HepG2 (cell line): ENCODE measurements around the gene CALML6. TPM values are rescaled to one million over a fixed set of nuclear protein-coding genes. Genes with fewer than 3 reads are reported as not detected.
A peak's percentile ranks its signal among the peaks of the same experiment; 100 is the strongest.

ENCODE experiments used
- ARHGAP35 ChIP-seq: sonication (generic); formaldehyde crosslinking; IDR thresholded peaks from 2 replicates; pipeline ENCODE4 v1.9.0; 2022; ENCODE audit warnings: mild to moderate bottlenecking, inconsistent platforms, moderate library complexity, missing genetic modification reagents, borderline replicate concordance
- ARID4A ChIP-seq: sonication (generic); formaldehyde crosslinking; IDR thresholded peaks from 2 replicates; pipeline ENCODE4 v1.5.0; 2020; ENCODE audit warnings: mild to moderate bottlenecking, missing genetic modification reagents, borderline replicate concordance
- CTCF ChIP-seq: sonication (generic); formaldehyde crosslinking; IDR thresholded peaks from 2 replicates; pipeline ENCODE4 v1.5.0; 2020; ENCODE audit warnings: mild to moderate bottlenecking, missing genetic modification reagents, moderate library complexity
- ERF ChIP-seq: IDR thresholded peaks from 2 replicates; pipeline ENCODE4 v1.6.1; 2018; ENCODE audit warnings: missing biosample characterization, missing genetic modification reagents
- FIP1L1 ChIP-seq: fragments of 200-400 bp; formaldehyde crosslinking; IDR thresholded peaks from 2 replicates; pipeline ENCODE4 v1.6.1; 2018; ENCODE audit warnings: low read depth, mild to moderate bottlenecking, low read length, moderate library complexity, borderline replicate concordance; ENCODE audit not compliant: insufficient read depth
- NR2C2 ChIP-seq: sonication (generic); formaldehyde crosslinking; IDR thresholded peaks from 2 replicates; pipeline ENCODE4 v1.4.0; 2020; ENCODE audit warnings: missing genetic modification reagents, mild to moderate bottlenecking, moderate library complexity, borderline replicate concordance
- SATB2 ChIP-seq: sonication (generic); formaldehyde crosslinking; IDR thresholded peaks from 2 replicates; pipeline ENCODE4 v1.5.0; 2020; ENCODE audit warnings: missing genetic modification reagents
- SMARCC2 ChIP-seq: fragments of 450-650 bp; IDR thresholded peaks from 2 replicates; pipeline ENCODE4 v1.6.1; 2017; ENCODE audit warnings: antibody characterized with exemption, mild to moderate bottlenecking
- SRSF1 ChIP-seq: fragments of 200-400 bp; formaldehyde crosslinking; optimal IDR thresholded peaks from 2 replicates; pipeline ENCODE3; 2017; ENCODE audit warnings: mild to moderate bottlenecking, low read depth, low read length, moderate library complexity
- STAG1 ChIP-seq: sonication (generic); formaldehyde crosslinking; IDR thresholded peaks from 2 replicates; pipeline ENCODE4 v1.4.0; 2020; ENCODE audit warnings: missing genetic modification reagents
- TGIF2 ChIP-seq: IDR thresholded peaks from 2 replicates; pipeline ENCODE4 v1.6.1; 2016; ENCODE audit warnings: control low read depth, missing compliant biosample characterization
- YEATS4 ChIP-seq: sonication (generic); formaldehyde crosslinking; IDR thresholded peaks from 2 replicates; pipeline ENCODE4 v1.4.0; 2020; ENCODE audit warnings: missing genetic modification reagents, borderline replicate concordance
- ZBTB38 ChIP-seq: sonication (generic); formaldehyde crosslinking; IDR thresholded peaks from 2 replicates; pipeline ENCODE4 v1.5.1; 2020; ENCODE audit warnings: mild to moderate bottlenecking, missing genetic modification reagents
- ZBTB7B ChIP-seq: sonication (generic); formaldehyde crosslinking; IDR thresholded peaks from 2 replicates; pipeline ENCODE4 v1.4.0; 2020; ENCODE audit warnings: missing genetic modification reagents
- ZKSCAN1 ChIP-seq: fragments of 150-350 bp; IDR thresholded peaks from 2 replicates; pipeline ENCODE4 v1.6.1; 2014; ENCODE audit warnings: low read length
- ZNF30 ChIP-seq: sonication (generic); formaldehyde crosslinking; IDR thresholded peaks from 2 replicates; pipeline ENCODE4 v1.5.0; 2020; ENCODE audit warnings: mild to moderate bottlenecking, missing genetic modification reagents
- ZNF317 ChIP-seq: sonication (generic); formaldehyde crosslinking; IDR thresholded peaks from 2 replicates; pipeline ENCODE4 v1.5.0; 2020; ENCODE audit warnings: mild to moderate bottlenecking, missing genetic modification reagents
- ZNF343 ChIP-seq: sonication (generic); formaldehyde crosslinking; IDR thresholded peaks from 2 replicates; pipeline ENCODE4 v1.4.0; 2020; ENCODE audit warnings: mild to moderate bottlenecking, missing genetic modification reagents
- ZNF616 ChIP-seq: sonication (generic); formaldehyde crosslinking; IDR thresholded peaks from 2 replicates; pipeline ENCODE4 v1.5.0; 2020; ENCODE audit warnings: low read depth, mild to moderate bottlenecking, missing genetic modification reagents
- ZNF709 ChIP-seq: sonication (generic); formaldehyde crosslinking; IDR thresholded peaks from 2 replicates; pipeline ENCODE4 v1.5.0; 2020; ENCODE audit warnings: mild to moderate bottlenecking, missing genetic modification reagents
- ZNF792 ChIP-seq: IDR thresholded peaks from 2 replicates; pipeline ENCODE4 v1.6.1; 2016
- ZNF878 ChIP-seq: sonication (generic); formaldehyde crosslinking; IDR thresholded peaks from 2 replicates; pipeline ENCODE4 v1.8.1; 2023; ENCODE audit warnings: mild to moderate bottlenecking, missing genetic modification reagents, moderate library complexity
- polyA plus RNA-seq, 8 experiments: library from polyadenylated mRNA; depleted of rRNA in 3 of 8; stranded (reverse) in 7 of 8; unstranded in 1 of 8; fragments of >200 nt; fragmentation: Illumina TruSeq in 4 of 8; extraction: Trizol in 4 of 8; gene quantifications; 2 replicates each; pipeline versions ENCODE4 v1.2.1 to v1.2.3, GENCODE V29; 2011 to 2016; ENCODE audit warnings: low read depth in 4 of 8, missing spikeins in 1 of 8, mixed read lengths in 1 of 8; ENCODE audit not compliant: insufficient read depth in 1 of 8
- total RNA-seq, 5 experiments: library from RNA; depleted of rRNA; stranded (reverse); fragments of >200 nt; fragmentation: Illumina TruSeq; extraction: Trizol; gene quantifications; 2 replicates each; pipeline ENCODE4 v1.2.3, GENCODE V29; 2016; ENCODE audit warnings: low read depth in 1 of 5
- TF ChIP-seq, protein P1 (sequence below): sonication (generic); formaldehyde crosslinking; IDR thresholded peaks from 2 replicates; pipeline ENCODE4 v1.4.0; 2020; ENCODE audit warnings: mild to moderate bottlenecking, missing genetic modification reagents

Gene CALML6
- total and polyA plus RNA-seq, 2 of the 13 experiments (the other 11 are each of a cell fraction or from before 2014, with no cell fraction given) = 0.11 to 0.12 TPM

DNA sequence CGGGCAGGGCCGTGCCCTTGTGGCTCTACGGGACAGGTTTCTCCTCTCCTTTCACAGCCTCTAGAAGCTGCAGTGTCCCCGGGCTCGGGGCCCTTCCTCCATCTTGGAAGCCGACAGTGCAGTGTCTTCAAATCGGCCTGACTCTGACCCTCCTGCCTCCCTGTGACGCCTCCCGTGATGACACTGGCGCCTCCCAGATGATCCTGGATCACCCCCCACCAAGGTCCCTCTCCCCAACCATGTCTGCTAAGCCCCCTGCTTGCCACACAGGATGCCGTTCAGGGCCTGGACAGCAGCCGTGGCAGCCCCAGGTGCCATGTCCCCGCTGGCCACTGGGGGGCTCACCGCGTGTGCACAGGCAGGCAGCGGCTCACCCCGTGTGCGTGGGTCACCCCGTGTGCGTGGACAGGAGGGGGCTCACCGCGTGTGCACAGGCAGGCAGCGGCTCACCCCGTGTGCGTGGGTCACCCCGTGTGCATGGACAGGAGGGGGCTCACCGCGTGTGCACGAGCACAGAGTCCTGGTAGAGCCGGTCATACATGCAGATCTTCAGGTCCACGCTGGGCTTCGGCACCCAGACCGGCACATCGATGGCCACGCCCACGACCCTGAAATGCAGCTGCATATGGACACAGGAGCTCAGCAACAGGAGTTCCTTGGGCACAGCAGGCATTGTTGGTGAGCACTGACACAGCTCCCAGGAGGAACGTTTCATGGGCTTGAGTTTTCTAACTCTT is 28.9 kb downstream of the CALML6 start (continued):
- TF ChIP-seq ERF (CRISPR knock-in tag) (peak; percentile 58; the same call in 1 of the 2 replicates), ZNF709 (CRISPR knock-in tag) (no peak), ARID4A (CRISPR knock-in tag) (peak; percentile 89), CTCF (CRISPR knock-in tag) (peak; percentile 100), NR2C2 (CRISPR knock-in tag) (peak; percentile 19; the same call in 1 of the 2 replicates), ZNF616 (CRISPR knock-in tag) (peak; percentile 76; the same call in 1 of the 2 replicates), TGIF2 (CRISPR knock-in tag) (no peak), SRSF1 (peak; percentile 29), ZNF792 (CRISPR knock-in tag) (0 out of 2 replicates have a peak, but pooled peaks have one; percentile 15), ARHGAP35 (CRISPR knock-in tag) (peak; percentile 55; the same call in 1 of the 2 replicates), ZKSCAN1 (0 out of 2 replicates have a peak, but pooled peaks have one; percentile 18), YEATS4 (peak; percentile 75; the same call in 1 of the 2 replicates), ZNF317 (peak; percentile 78; the same call in 1 of the 2 replicates), SMARCC2 (no peak), ZNF30 (CRISPR knock-in tag) (no peak), FIP1L1 (no peak), ZNF343 (CRISPR knock-in tag) (no peak), ZNF878 (CRISPR knock-in tag) (no peak), ZBTB7B (CRISPR knock-in tag) (peak; percentile 89), STAG1 (CRISPR knock-in tag) (peak; percentile 59), ZBTB38 (CRISPR knock-in tag) (peak; percentile 71; the same call in 1 of the 2 replicates), SATB2 (no peak)
- TF ChIP-seq, protein P1, sequence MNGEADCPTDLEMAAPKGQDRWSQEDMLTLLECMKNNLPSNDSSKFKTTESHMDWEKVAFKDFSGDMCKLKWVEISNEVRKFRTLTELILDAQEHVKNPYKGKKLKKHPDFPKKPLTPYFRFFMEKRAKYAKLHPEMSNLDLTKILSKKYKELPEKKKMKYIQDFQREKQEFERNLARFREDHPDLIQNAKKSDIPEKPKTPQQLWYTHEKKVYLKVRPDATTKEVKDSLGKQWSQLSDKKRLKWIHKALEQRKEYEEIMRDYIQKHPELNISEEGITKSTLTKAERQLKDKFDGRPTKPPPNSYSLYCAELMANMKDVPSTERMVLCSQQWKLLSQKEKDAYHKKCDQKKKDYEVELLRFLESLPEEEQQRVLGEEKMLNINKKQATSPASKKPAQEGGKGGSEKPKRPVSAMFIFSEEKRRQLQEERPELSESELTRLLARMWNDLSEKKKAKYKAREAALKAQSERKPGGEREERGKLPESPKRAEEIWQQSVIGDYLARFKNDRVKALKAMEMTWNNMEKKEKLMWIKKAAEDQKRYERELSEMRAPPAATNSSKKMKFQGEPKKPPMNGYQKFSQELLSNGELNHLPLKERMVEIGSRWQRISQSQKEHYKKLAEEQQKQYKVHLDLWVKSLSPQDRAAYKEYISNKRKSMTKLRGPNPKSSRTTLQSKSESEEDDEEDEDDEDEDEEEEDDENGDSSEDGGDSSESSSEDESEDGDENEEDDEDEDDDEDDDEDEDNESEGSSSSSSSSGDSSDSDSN = 0 out of 2 replicates have a peak, but pooled peaks have one; percentile 64
